Endothelial cell of umbilical vein (primary cell): Measurements from ENCODE around the gene SELP. TPM values are rescaled to one million over a fixed set of nuclear protein-coding genes. Genes with fewer than 3 reads are reported as not detected.

Source experiments
- BruUV-seq: library from RNA; stranded (reverse); fragments of 400-500 nt; replicated peaks from 2 replicates; lab custom pipeline; 2021; lab: Mats Ljungman, UMichigan
- CTCF ChIA-PET: fragments of 300-600, 350-600 bp; sonication (Branson Sonifier 250); formaldehyde crosslinking; loops from one replicate; lab custom pipeline; 2021; ENCODE audit warnings: antibody characterized with exemption, inconsistent platforms; lab: Charles Lee
- POLR2A ChIA-PET: fragments of 300-600, 350-600 bp; sonication (Branson Sonifier 250); formaldehyde crosslinking; loops from one replicate; lab custom pipeline; 2021; ENCODE audit warnings: antibody characterized with exemption, inconsistent platforms; lab: Charles Lee
- DNase-seq: peaks from one replicate; pipeline ENCODE4 v3.0.0-alpha.2; 2011; ENCODE audit warnings: low read depth, low spot score
- FAIRE-seq: peaks from 2 replicates; lab custom pipeline; 2011; peaks lifted over from hg19 to GRCh38; lab: Jason Lieb, UNC
- H2AFZ ChIP-seq: 2 replicates; pipeline ENCODE4 v1.6.0; 2012; ENCODE audit warnings: low read depth, low read length, control low read depth, inconsistent platforms
- H3K27ac ChIP-seq: 2 replicates; pipeline ENCODE4 v1.5.1; 2011; ENCODE audit warnings: low read depth, mild to moderate bottlenecking, control low read depth, low read length, moderate library complexity; ENCODE audit not compliant: insufficient read depth
- H3K27me3 ChIP-seq, 2 experiments: 2 replicates each; pipeline versions ENCODE4 v1.6.0 to v1.6.1; 2011; ENCODE audit warnings: low read length in 2 of 2, mixed read lengths in 1 of 2; ENCODE audit not compliant: control insufficient read depth in 2 of 2, insufficient read depth in 2 of 2
- H3K36me3 ChIP-seq, 2 experiments: 2 replicates in 1 of 2; 3 replicates in 1 of 2; pipeline ENCODE4 v1.5.1; 2011; ENCODE audit warnings: low read length in 2 of 2, mild to moderate bottlenecking in 1 of 2, moderate library complexity in 1 of 2; ENCODE audit not compliant: control insufficient read depth in 2 of 2, insufficient read depth in 2 of 2; ENCODE audit errors: extremely low read depth in 1 of 2
- H3K4me1 ChIP-seq: 3 replicates; pipeline ENCODE4 v1.5.1; 2011; ENCODE audit warnings: mild to moderate bottlenecking, low read length; ENCODE audit not compliant: control insufficient read depth, insufficient read depth; ENCODE audit errors: extremely low read depth
- H3K4me2 ChIP-seq: 2 replicates; pipeline ENCODE4 v1.6.1; 2011; ENCODE audit warnings: low read length, control low read depth, mixed read lengths; ENCODE audit not compliant: insufficient read depth
- H3K4me3 ChIP-seq, 3 experiments: fragments of 200-600 bp in 1 of 3; sonication (generic), shearing (Covaris generic) in 1 of 3; replicated peaks in 1 of 3; 2 replicates each; pipeline ENCODE4 v1.5.1; 2011 to 2016; ENCODE audit warnings: control low read depth in 3 of 3, low read length in 3 of 3, mild to moderate bottlenecking in 2 of 3, inconsistent platforms in 1 of 3, low read depth in 1 of 3, moderate library complexity in 1 of 3; ENCODE audit not compliant: insufficient read depth in 1 of 3
- H3K79me2 ChIP-seq: 2 replicates; pipeline ENCODE4 v1.6.0; 2012; ENCODE audit warnings: low read length, inconsistent platforms; ENCODE audit not compliant: control insufficient read depth, insufficient read depth
- H3K9ac ChIP-seq: replicated peaks from 2 replicates; pipeline ENCODE3; 2011; ENCODE audit warnings: low read length, control low read depth; ENCODE audit not compliant: insufficient read depth; ENCODE audit errors: extremely low read depth
- H3K9me1 ChIP-seq: replicated peaks from 3 replicates; pipeline ENCODE4 v1.6.0; 2011; ENCODE audit warnings: mild to moderate bottlenecking, low read length; ENCODE audit not compliant: control insufficient read depth, insufficient read depth; ENCODE audit errors: extremely low read depth
- H3K9me3 ChIP-seq: replicated peaks from 2 replicates; pipeline ENCODE4 v1.5.1; 2012; ENCODE audit warnings: low read length, inconsistent platforms; ENCODE audit not compliant: control insufficient read depth, insufficient read depth
- H4K20me1 ChIP-seq: replicated peaks from 2 replicates; pipeline ENCODE3; 2011; ENCODE audit warnings: mild to moderate bottlenecking, low read length; ENCODE audit not compliant: control insufficient read depth, insufficient read depth; ENCODE audit errors: extremely low read depth
- EZH2 ChIP-seq: IDR thresholded peaks from 2 replicates; pipeline ENCODE4 v1.6.1; 2012; ENCODE audit warnings: borderline replicate concordance, low read depth, mild to moderate bottlenecking, moderate library complexity, low read length, inconsistent platforms; ENCODE audit not compliant: severe bottlenecking
- FOS ChIP-seq: IDR thresholded peaks from 2 replicates; pipeline ENCODE4 v1.6.1; 2011; ENCODE audit warnings: mild to moderate bottlenecking, low read length, moderate library complexity, borderline replicate concordance; ENCODE audit not compliant: insufficient read depth
- GATA2 ChIP-seq: IDR thresholded peaks from 2 replicates; pipeline ENCODE4 v1.7.0; 2011; ENCODE audit warnings: low read depth, mild to moderate bottlenecking, moderate library complexity, mixed read lengths, low read length; ENCODE audit not compliant: insufficient read length, insufficient read depth
- JUN ChIP-seq: IDR thresholded peaks from 2 replicates; pipeline ENCODE4 v1.6.1; 2011; ENCODE audit warnings: borderline replicate concordance, low read depth; ENCODE audit not compliant: insufficient read length, insufficient read depth
- MYC ChIP-seq: IDR thresholded peaks from one replicate; pipeline ENCODE4 v1.6.1; 2011; ENCODE audit warnings: mild to moderate bottlenecking, low read depth, low read length
- POLR2A ChIP-seq: IDR thresholded peaks from 2 replicates; pipeline ENCODE4 v1.6.1; 2012; ENCODE audit warnings: low read depth, mild to moderate bottlenecking, control low read depth, low read length
- POLR2AphosphoS5 ChIP-seq: IDR thresholded peaks from 2 replicates; pipeline ENCODE4 v1.6.1; 2012; ENCODE audit warnings: low read depth, mild to moderate bottlenecking, control low read depth, low read length, moderate library complexity; ENCODE audit not compliant: insufficient read depth
- dilution Hi-C: fragments of 300-500 bp; cut with MboI; formaldehyde crosslinking; loops from one replicate; pipeline ENCODE4 v1.15.0; 2019; ENCODE audit warnings: low sequenced_read_pairs; ENCODE audit not compliant: extremely low pct_ligation_motif_present
- intact Hi-C: fragments of 100-400 bp; cut with micrococcal nuclease; formaldehyde crosslinking; loops from one replicate; pipeline ENCODE4 v1.10.0; 2022
- polyA plus RNA-seq, 4 experiments: library from polyadenylated mRNA; depleted of rRNA in 3 of 4; stranded (reverse) in 3 of 4; unstranded in 1 of 4; fragments of >200 nt; gene quantifications; 2 replicates each; pipeline versions ENCODE4 v1.2.1 to v1.2.3, GENCODE V29; 2011 to 2012; ENCODE audit warnings: missing spikeins in 1 of 4
- total RNA-seq: library from RNA; stranded (reverse); gene quantifications from 2 replicates; pipeline ENCODE4 v1.2.3, GENCODE V29; 2021
- TF ChIP-seq, protein P1 (sequence below), 2 donors: IDR thresholded peaks; 1 replicate in 1 of 2; 2 replicates in 1 of 2; pipeline ENCODE4 v1.5.1; 2011; ENCODE audit warnings: low read length in 2 of 2, mild to moderate bottlenecking in 2 of 2, moderate library complexity in 2 of 2, control low read depth in 1 of 2, inconsistent platforms in 1 of 2, low read depth in 1 of 2; ENCODE audit not compliant: insufficient read depth in 1 of 2; ENCODE audit errors: extremely low read depth in 1 of 2
- TF ChIP-seq, protein P2 (sequence below): IDR thresholded peaks from 2 replicates; pipeline ENCODE4 v1.6.1; 2011; ENCODE audit not compliant: insufficient read depth, insufficient read length

SELP gene
- total and polyA plus RNA-seq, 2 donors (not counting 3 experiments of a cell fraction or from before 2014, with no cell fraction given), result 1.3 to 1.6 TPM

DNA sequence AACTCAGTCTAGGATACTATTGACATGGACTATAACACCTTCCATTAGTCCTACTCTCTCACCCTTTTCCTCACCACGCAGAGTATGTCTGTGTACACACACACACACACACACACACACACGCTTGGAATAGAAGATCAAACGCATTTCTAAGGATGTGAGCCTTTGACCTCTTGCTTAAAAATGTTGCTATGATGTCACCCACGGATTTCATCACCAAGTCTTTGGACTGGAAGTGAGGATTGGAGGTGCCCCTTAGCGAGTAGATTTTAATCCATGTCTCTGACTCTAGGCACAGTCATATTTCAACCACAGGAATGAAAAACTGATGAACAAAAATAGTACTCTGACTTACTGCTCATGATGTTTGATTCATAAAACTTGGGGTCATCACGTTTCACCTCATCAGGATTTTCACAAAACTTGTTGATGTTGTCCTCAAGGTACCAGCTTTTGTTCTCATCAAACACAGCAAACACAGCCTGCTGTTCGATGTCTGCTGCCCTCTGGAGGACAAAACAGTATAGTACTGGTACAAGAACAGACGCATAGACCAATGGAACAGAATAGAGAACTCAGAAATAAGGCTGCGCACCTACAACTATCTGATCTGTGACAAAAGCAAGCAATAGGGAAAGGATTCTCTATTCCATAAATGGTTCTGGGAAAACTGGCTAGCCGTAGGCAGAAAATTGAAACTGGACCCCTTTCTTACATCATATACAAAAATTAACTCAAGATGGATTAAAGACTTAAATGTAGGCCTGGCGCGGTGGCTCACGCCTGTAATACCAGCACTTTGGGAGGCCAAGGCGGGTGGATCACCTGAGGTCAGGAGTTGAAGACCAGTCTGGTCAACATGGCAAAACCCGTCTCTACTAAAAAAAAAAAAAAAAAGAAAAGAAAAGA lies 83.6 kb downstream of the SELP start:
- DNase-seq, result peak; percentile 66
- Histone ChIP-seq H3K4me3 (no peak overlapping the region), H4K20me1 (no peaks in the 10 kb centered on the region), H3K4me2 (no peak overlapping the region), H3K9me3 (no peaks in the 10 kb centered on the region), H3K27ac (no peak overlapping the region), H3K9me1 (no peaks in the 10 kb centered on the region), H3K36me3 (no peaks in the 10 kb centered on the region), H3K9ac (no peak overlapping the region), H3K79me2 (no peaks in the 10 kb centered on the region), H3K4me1 (no peaks in the 10 kb centered on the region), H3K27me3 (peaks cover 0 to 2% of the 10 kb centered on the region in 2 experiments), H2AFZ (no peak overlapping the region)
- peak; percentile 96 for FAIRE-seq
- intact Hi-C loops (loop anchor here (1.0 to 2.0 kb wide), 7 partner anchors 60 to 1204 kb away; partner anchors contain the start of gene BLZF1), dilution Hi-C loops (no loop called here)
- ChIA-PET POLR2A (no interaction called here), CTCF (interaction anchor here (0.6 to 4.5 kb wide), 48 partner anchors 8 to 1204 kb away, joined by 3 to 204 read pairs (median 5); partner anchors contain the start of genes BLZF1, CCDC181, F5 and METTL18)
- no TSS peak for BruUV-seq
- TF ChIP-seq POLR2A, result no peak
- TF ChIP-seq, protein P1, sequence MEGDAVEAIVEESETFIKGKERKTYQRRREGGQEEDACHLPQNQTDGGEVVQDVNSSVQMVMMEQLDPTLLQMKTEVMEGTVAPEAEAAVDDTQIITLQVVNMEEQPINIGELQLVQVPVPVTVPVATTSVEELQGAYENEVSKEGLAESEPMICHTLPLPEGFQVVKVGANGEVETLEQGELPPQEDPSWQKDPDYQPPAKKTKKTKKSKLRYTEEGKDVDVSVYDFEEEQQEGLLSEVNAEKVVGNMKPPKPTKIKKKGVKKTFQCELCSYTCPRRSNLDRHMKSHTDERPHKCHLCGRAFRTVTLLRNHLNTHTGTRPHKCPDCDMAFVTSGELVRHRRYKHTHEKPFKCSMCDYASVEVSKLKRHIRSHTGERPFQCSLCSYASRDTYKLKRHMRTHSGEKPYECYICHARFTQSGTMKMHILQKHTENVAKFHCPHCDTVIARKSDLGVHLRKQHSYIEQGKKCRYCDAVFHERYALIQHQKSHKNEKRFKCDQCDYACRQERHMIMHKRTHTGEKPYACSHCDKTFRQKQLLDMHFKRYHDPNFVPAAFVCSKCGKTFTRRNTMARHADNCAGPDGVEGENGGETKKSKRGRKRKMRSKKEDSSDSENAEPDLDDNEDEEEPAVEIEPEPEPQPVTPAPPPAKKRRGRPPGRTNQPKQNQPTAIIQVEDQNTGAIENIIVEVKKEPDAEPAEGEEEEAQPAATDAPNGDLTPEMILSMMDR (IDR thresholded peaks at IDR 0.05; ENCODE audit: extremely low read depth in 1 of 2, insufficient read depth in 1 of 2, low read depth in 1 of 2, low read length in 2 of 2), result peak; percentile 63 to 66
- TF ChIP-seq EZH2, result no peak

DNA sequence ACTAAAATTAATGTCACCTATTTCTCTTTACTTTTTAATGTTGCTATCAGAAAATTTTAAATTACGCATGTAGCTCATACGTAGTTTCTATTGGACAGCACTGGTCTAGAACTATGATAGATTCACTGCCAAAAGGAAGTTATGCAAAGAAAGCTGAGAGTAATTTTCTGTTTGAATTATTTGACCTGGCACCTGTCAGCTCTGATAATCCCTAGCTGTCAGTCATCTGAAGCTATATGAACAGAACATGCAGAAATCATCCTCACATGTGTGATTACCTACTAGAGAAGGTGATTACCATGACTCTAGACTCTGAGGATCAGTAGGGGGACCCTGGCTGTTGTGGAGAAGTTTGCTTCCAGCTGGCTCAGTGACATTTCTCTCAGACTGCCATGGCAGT lies 84.5 kb downstream of the SELP start:
- Histone ChIP-seq H3K4me2 (no peak overlapping the region), H3K36me3 (no peaks in the 10 kb centered on the region), H3K27ac (no peak overlapping the region), H3K4me1 (no peaks in the 10 kb centered on the region), H3K27me3 (peaks cover 0 to 2% of the 10 kb centered on the region in 2 experiments), H2AFZ (no peak overlapping the region), H3K9ac (no peak overlapping the region), H3K4me3 (no peak overlapping the region), H3K79me2 (no peaks in the 10 kb centered on the region), H4K20me1 (no peaks in the 10 kb centered on the region), H3K9me1 (no peaks in the 10 kb centered on the region), H3K9me3 (no peaks in the 10 kb centered on the region)
- CTCF ChIA-PET, result interaction anchor here (1.1 to 4.5 kb wide), 17 partner anchors 9 to 1203 kb away, joined by 3 to 204 read pairs (median 12); partner anchors contain the start of genes CCDC181, F5 and SLC19A2
- no peak for FAIRE-seq
- dilution Hi-C loops (no loop called here), intact Hi-C loops (no loop called here)
- no TSS peak for BruUV-seq
- TF ChIP-seq GATA2 (no peak), FOS (no peak), EZH2 (no peak), JUN (no peak), POLR2A (no peak), POLR2AphosphoS5 (no peak), MYC (no peak)
- TF ChIP-seq, protein P2, sequence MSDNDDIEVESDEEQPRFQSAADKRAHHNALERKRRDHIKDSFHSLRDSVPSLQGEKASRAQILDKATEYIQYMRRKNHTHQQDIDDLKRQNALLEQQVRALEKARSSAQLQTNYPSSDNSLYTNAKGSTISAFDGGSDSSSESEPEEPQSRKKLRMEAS, result no peak
- no peak for DNase-seq
- POLR2A ChIA-PET, result no interaction called here
